Peyer's patch (tissue), 4 donors: ENCODE data around the gene MDM2. TPM values are rescaled to one million over a fixed set of nuclear protein-coding genes. Genes with fewer than 3 reads are reported as not detected.
A peak's percentile ranks its signal among the peaks of the same experiment; 100 is the strongest.
"Not testable (repeated sequence)": the region's sequence is repeated elsewhere in the genome, so short reads cannot be mapped to it uniquely, and the experiment has no call there.

Experiments used
- DNase-seq, 3 donors: peaks; one replicate each; pipeline ENCODE4 v3.0.0-alpha.2; 2017 to 2019
- H3K27ac ChIP-seq, 4 donors: fragments of 200-600 bp; sonication (generic); one replicate each; pipeline ENCODE4 v1.5.1; 2016 to 2019
- H3K27me3 ChIP-seq, 2 donors: fragments of 200-600 bp; sonication (generic); one replicate each; pipeline ENCODE4 v1.5.1; 2019
- H3K36me3 ChIP-seq, 3 donors: fragments of 200-600 bp; sonication (generic); one replicate each; pipeline ENCODE4 v1.5.1; 2016 to 2019
- H3K4me1 ChIP-seq, 4 donors: fragments of 200-600 bp; sonication (generic); one replicate each; pipeline ENCODE4 v1.5.1; 2016 to 2019
- H3K4me3 ChIP-seq, 4 donors: fragments of 200-600 bp; sonication (generic); 1 replicate in 3 of 4; 2 replicates in 1 of 4; pipeline ENCODE4 v1.5.1; 2016 to 2019; ENCODE audit warnings: mild to moderate bottlenecking in 1 of 4
- H3K9me3 ChIP-seq, 4 donors: fragments of 200-600 bp; sonication (generic); one replicate each; pipeline ENCODE4 v1.5.1; 2016 to 2019; ENCODE audit warnings: mild to moderate bottlenecking in 1 of 4
- CTCF ChIP-seq, 6 experiments: fragments of 450-650 bp in 4 of 6; fragments of 200-600 bp in 2 of 6; sonication (generic) in 1 of 6; IDR thresholded peaks; one replicate each; pipeline ENCODE4 v1.5.1; 2017 to 2019; ENCODE audit warnings: antibody characterized with exemption in 6 of 6, mild to moderate bottlenecking in 3 of 6, moderate library complexity in 1 of 6
- POLR2A ChIP-seq, 2 donors: fragments of 450-650 bp; IDR thresholded peaks; one replicate each; pipeline ENCODE4 v1.5.1; 2017; ENCODE audit warnings: antibody characterized with exemption in 2 of 2, mild to moderate bottlenecking in 2 of 2, moderate library complexity in 2 of 2
- total RNA-seq, 4 donors: library from RNA; depleted of rRNA; stranded (reverse); fragments of >200 nt; gene quantifications; one replicate each; pipeline ENCODE4 v1.1.0, GENCODE V29; 2016

Gene MDM2
- total RNA-seq, 4 donors from 2014 or later = 64.7 to 126 (median 95.3) TPM

- H3K36me3 ChIP-seq = peaks cover 0 to 2% (median 0%) of the 10 kb centered on the region in 3 donors
- H3K4me1 ChIP-seq = peaks cover 0 to 3% (median 0%) of the 10 kb centered on the region in 4 donors
- H3K27ac ChIP-seq = no peak overlapping the region
- H3K27me3 ChIP-seq = no peaks in the 10 kb centered on the region
- no peak for DNase-seq
- no peak overlapping the region for H3K4me3 ChIP-seq
- H3K9me3 ChIP-seq = no peaks in the 10 kb centered on the region
- no peak for TF ChIP-seq CTCF (IDR thresholded peaks at IDR 0.05)
Observed at GRCh38 chr12:68804657-68805591, 3.1 kb upstream of the MDM2 start.

GRCh38 chr12:68805592-68806120 is 2.3 kb upstream of the MDM2 start:
- DNase-seq = no peak
- Histone ChIP-seq H3K4me1 (peaks cover 0 to 3% (median 0%) of the 10 kb centered on the region in 4 donors), H3K27me3 (no peaks in the 10 kb centered on the region), H3K4me3 (no peak overlapping the region), H3K9me3 (no peaks in the 10 kb centered on the region), H3K36me3 (peaks cover 0 to 8% (median 0%) of the 10 kb centered on the region in 3 donors), H3K27ac (no peak overlapping the region)
- TF ChIP-seq POLR2A (IDR thresholded peaks at IDR 0.05) (no peak), CTCF (IDR thresholded peaks at IDR 0.05) (no peak)

- Histone ChIP-seq H3K27ac (peak overlapping the region; percentile 96 to 99 (median 96)), H3K4me3 (peak overlapping the region in 3 of 4 donors; percentile 67 to 92 (median 79)), H3K36me3 (peaks cover 0 to 8% (median 0%) of the 10 kb centered on the region in 3 donors), H3K9me3 (no peaks in the 10 kb centered on the region), H3K27me3 (no peaks in the 10 kb centered on the region), H3K4me1 (peaks cover 0 to 7% (median 0%) of the 10 kb centered on the region in 4 donors)
- TF ChIP-seq POLR2A (IDR thresholded peaks at IDR 0.05) = no peak
- no peak for TF ChIP-seq CTCF (IDR thresholded peaks at IDR 0.05)
- DNase-seq = no peak
Observed at GRCh38 chr12:68806488-68807237, 1.3 kb upstream of the MDM2 start.

- Histone ChIP-seq H3K27ac (peak overlapping the region; percentile 96 to 99 (median 96)), H3K4me1 (peaks cover 0 to 12% (median 2%) of the 10 kb centered on the region in 4 donors), H3K4me3 (peak overlapping the region; percentile 67 to 92 (median 78))
- H3K9me3 ChIP-seq, H3K27me3 ChIP-seq, H3K36me3 ChIP-seq, DNase-seq: not testable (repeated sequence)
Observed at GRCh38 chr12:68807274-68807575, 752 bp upstream of the MDM2 start.

- peaks cover 0 to 26% (median 2%) of the 10 kb centered on the region in 4 donors for H3K4me1 ChIP-seq
- no peaks in the 10 kb centered on the region for H3K9me3 ChIP-seq
- peak overlapping the region; percentile 96 to 99 (median 96) for H3K27ac ChIP-seq
- peaks cover 0 to 13% (median 0%) of the 10 kb centered on the region in 3 donors for H3K36me3 ChIP-seq
- no peaks in the 10 kb centered on the region for H3K27me3 ChIP-seq
- TF ChIP-seq CTCF (IDR thresholded peaks at IDR 0.05) = no peak
- peak; percentile 25 to 59 for TF ChIP-seq POLR2A (IDR thresholded peaks at IDR 0.05)
- DNase-seq = peak; percentile 59 to 89 (median 81)
- H3K4me3 ChIP-seq = peak overlapping the region; percentile 67 to 92 (median 78)
Observed at GRCh38 chr12:68808388-68809189, 612 bp downstream of the MDM2 start.
